ELR (cell line): ENCODE results near the gene ACTL6A.

Source experiments
- DNase-seq: peaks from one replicate; pipeline ENCODE4 v3.0.0-alpha.2; 2015; ENCODE audit warnings: low read depth

Gene ACTL6A

DNA sequence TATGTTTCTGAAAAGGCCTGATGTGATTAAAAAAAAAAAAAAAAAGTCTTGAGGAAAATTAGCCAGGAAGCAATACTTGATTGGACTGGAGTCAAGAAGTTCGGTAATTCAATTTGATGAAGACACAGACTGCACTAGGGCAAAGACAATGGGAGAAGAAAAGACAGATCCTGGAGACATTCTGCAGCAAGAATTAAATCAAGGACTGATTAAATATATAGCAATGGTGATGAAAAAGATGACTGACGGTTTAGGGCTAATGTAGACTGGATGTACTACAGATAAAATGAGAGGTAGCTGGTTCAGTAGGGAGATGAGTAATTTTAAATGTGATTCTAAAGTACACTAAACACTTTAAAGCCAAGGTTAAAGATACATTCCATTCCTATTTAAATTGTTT lies 27.9 kb downstream of the ACTL6A start:
- DNase-seq: no peak

DNA sequence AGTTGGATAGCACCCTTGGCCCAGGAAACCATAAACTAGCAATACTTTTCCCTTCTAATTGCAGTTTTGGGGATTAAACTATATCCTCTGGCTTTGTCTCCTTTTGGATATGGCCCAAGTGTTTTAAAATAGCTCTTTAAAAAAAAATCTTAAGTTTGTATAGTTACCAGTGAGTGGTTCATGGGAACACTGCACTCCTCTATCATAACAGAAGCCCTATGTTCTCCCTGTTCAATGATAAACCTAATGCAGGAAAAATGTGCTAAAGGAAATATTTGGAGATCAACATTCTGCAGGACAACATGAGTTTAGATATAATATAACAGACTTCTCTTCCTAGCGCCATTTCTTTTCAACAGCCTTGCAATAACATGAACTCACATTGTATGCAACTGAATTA lies 28.6 kb downstream of the ACTL6A start:
- no peak for DNase-seq

DNA sequence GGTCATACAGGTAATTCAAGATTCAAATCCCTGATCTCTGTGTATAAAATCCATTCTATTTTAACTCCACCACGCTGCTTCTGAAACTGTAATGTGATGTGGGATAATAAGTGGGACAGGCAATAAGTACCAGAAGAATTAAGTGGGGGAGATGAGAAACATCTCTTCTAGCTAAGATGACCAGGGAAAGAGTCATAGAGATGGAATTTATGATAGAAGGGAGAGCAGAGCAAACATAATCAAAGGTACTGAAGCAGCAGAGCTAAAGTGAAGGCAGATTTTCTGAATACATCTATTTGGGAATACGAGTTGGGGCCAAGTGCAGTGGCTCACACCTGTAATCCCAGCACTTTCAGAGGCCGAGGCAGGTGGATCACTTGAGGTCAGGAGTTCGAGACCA lies 36.8 kb downstream of the ACTL6A start:
- peak; percentile 57 for DNase-seq

DNA sequence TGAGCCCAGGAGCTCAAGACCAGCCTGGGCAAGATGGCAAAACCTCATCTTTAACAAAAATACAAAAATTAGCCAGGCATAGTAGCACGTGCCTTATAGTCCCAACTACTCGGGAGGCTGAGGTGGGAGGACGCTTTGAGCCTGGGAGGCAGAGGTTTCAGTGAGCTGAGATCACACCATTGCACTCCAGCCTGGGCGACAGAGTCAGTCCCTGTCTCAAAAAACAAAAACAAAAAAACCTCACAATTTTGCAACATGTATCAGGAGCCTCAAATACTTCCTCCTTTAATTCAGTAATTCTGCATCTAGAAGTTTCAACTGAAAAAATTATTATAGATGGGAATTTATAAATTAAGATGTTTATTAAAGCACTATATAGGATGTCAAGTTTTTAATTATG lies 40.6 kb downstream of the ACTL6A start:
- no peak for DNase-seq

DNA sequence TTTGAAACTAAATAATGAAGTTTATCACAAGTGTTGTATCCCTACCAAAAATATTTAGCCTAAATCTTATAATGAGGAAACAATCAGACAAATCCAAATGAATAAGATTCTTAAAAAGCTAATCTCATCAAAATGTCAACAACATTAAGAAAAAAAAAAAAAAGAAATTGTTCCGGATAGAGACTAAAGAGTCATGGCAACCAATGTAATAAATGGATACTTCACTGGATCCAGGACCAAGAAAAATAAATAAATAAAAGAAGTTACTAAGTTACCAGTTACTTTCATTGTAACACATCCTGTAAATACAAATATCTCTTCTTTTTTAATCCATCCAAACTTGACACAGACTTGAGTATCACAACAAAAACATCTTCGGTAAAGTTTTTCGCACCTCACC lies 41.1 kb downstream of the ACTL6A start:
- DNase-seq: no peak

DNA sequence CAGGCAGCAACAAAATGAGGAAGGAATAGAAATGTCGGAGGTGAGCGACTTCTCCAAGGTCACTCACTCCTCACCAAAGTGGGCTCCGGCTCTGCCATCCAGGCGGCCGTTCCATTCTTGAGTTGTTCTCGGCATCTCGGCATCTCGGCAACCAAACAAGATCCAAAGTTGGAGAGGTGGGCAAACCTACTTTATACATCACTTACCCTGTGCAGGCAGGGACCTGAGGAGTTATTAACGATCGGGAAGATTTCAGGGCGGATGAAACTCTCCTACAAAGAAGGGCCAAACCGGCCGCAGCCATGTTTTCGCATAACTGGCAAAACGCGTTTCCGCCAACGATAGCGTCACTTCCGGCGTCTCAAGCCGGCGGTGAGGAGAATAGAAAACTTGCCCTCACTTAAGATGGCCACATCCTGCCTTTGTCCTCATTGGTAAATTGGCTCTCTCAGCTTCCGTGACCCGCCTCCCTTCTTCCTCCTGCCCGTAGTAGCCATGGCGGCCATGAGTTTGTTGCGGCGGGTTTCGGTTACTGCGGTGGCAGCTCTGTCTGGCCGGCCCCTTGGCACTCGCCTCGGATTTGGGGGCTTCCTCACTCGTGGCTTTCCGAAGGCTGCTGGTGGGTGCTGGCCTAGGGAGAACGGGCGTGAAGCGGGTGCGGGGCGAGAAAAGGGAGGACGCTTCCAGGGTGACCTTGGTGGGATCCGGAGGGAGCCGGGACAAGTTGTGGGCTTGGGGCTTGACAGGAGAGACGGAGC lies 41.8 kb downstream of the ACTL6A start, which contains the start of the genes MRPL47 and NDUFB5:
Gene MRPL47 (minus strand): TSS at position 318 of the 758 bp plus-strand sequence. CDS start 14 bp downstream, at position 304.
Gene NDUFB5 (plus strand): TSS at position 474 of the 758 bp plus-strand sequence. CDS start 22 bp downstream, at position 496.
- peak; percentile 98 for DNase-seq

DNA sequence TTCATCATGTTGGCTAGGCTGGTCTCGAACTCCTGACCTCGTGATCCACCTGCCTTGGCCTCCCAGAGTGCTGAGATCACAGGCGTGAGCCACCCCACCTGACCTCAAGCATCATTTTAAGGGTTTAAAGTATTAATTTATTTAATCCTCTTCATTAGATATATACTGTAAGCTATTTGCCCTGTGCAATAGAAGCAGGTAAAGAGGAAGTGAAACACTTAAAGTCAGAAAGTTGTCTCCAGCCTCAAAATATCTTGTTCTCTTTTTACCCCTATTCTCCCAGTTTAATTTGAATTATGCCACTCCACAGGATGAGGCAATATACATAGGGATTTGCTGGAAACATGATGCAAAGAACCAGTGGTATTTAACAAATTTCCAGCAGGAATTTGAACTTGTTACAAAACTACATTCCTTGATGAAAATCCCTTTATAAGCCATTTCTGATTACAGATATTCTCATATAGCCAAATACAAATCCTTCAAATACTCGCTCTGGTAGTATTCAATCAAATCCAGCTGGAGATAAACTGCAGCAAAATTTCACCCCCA lies 43.9 kb downstream of the ACTL6A start:
- DNase-seq: no peak

DNA sequence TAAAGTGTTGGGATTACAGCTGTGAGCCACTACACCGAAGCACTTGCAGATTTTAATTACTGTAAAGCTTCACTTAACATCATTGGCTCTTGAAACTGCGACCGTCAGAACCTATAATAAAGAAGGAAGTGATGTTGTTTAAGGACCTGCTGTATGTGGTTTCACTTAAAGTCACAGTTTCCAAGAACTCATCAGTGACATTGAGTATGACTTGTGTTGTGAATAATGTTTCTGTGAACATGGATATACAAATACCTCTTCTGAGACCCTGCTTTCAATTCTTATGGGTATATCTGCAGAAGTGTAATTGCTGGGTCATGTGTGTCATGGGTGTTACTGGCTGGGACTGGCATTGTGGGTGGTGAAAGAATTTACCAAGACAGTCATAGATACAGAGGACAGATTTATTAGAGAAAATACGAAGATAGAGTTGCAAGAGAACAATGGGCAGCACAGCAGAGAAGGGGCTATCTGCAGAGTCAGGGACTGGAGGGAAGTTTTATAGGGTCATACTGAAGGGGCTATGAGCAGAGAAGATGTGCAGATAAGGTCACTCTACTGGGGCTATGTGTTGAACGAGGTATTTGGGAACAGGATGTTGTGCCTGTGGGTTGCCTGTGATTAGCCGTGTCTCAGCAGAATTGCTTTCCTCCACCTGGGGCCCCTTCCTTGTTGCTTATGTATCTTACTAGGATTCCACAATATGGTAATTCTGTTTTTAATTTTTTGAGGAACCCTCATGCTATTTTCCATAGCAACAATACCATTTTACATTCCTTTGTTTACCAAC lies 46.4 kb downstream of the ACTL6A start:
- no peak for DNase-seq

DNA sequence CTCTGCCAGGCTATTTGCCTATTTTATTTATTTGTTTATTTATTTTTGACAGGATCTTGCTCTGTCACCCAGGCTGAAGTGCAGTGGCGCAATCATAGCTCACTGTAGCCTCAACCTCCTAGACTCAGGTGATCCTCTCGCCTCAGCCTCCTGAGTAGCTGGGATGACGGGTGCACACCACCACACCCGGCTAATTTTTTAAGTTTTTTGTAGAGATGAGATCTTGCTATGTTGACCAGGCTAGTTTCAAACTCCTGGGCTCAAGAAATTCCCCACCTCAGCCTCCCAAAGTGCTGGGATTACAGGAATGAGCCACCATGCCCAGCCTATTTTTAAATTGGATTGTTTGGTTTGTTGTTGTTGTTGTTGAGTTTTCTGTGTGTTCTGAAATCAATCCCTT lies 47.3 kb downstream of the ACTL6A start:
- DNase-seq: no peak

DNA sequence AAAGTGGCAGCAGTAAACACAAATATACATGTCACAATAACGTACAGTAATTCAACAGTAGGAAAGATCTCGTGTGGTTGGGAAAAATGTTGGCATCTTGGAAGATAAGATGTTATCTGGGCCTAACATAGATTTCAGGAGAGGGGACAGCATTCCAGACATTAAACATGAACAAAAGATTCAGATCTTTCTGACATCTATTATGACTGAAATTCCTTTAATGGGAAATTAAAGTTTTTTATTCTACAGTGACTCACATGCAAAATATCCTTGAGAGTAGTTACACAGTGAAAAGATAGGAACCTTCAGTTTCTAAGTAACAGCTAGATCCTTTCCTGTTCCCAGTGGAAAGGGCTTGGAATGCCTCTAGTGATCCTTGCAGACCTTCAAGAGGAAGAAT lies 51.1 kb downstream of the ACTL6A start:
- DNase-seq: peak; percentile 56

DNA sequence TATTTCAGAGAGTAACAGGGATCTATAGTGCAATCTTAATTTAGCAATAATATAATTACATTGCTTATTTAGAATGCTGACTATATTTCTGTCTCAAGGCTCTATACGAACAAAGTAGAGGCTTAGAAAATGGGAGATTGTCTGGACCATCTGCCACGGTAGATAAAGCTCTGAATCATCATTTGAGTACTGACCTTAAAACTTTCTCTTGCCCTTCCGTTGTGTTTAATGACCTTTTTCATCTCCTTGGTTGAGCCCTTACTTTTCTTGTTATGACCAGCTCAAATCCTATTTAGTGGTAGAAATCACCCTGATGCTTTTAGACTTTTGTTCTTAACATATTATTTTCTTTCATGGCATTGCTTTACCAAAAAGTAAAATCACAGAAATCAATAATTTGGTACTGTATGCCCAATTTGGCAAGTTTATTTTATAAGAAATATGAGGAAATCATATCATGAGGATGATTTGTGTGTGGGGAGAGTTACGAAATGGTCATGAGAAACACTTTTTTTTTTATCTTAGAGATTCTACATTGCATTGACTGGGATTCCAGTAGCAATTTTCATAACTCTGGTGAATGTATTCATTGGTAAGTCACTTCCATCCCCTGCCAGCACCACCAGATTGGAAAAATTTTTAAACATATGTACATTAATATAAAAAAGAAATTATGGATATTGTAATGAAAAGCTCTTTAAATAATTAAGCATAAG lies 52.9 kb downstream of the ACTL6A start:
- no peak for DNase-seq

DNA sequence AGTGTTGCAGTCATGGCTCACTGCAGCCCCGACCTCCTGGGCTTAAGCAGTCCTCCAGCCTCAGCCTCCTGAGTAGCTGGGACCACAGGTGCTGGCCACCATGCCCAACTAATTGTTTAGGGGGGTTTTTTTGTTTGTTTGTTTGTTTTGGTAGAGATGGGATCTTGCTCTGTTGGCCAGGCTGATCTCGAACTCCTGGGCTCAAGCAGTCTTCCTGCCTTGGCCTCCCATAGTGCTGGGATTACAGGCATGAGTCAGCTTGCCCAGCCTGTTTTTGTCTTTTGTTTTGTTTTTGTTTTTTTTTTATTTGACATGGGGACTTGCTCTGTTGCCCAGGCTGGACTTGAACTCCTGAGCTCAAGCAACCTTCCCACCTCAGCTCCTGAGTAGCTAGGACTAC lies 59.3 kb downstream of the ACTL6A start:
- DNase-seq: no peak

DNA sequence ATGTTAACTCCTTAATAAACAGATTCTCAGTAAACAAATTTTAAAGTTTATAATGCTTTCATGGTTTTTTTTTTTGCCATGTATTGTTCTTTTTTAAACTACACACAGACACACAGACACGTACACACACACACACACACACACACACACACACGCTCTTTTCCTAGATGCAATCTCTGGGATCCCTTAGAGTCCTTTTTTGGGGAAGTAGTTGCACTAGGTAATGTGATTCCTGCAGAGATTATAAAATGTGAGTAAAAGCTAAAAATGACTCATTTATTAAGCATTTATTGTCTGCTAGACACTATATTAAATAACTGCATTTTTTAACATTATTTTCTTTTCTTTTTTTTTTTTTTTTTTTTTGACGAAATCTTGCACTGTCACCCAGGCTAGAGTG lies 61.7 kb downstream of the ACTL6A start:
- peak; percentile 10 for DNase-seq

DNA sequence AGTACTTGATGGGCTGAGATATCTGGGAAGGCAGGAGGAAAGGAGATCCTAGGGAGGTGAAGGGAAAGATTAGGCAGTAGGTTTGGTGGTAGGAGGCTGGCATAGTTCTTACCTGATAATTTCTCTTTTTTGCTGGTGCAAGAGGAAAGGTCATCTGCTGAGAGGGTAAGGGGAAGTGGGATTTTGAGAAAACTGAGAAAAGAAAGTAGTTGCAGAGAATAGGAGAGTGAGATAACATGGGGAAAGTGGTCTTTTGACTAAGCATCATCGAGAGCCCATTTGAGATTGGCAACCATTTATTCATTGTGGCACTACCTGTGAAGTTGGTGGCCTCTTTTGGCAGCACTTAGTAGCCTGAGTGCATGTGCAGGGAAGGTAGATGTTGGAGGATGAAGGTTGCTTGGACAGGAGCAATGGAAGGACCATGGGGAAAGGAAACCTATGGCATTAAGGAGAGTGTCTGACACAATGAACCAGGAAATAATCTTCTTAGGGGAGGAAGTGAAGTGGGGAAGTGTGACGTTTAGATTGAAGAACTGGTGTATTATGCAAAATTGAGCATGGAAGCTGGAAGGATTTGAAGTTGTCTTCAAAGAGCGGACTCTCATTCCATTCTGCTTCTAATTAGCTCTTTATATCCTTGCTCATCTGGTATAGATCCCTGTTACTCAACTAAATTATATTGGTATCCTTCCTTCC lies 68.2 kb downstream of the ACTL6A start:
- no peak for DNase-seq
